Urothelium cell line (cell line): ENCODE results near the gene P2RY8.
A peak's percentile ranks its signal among the peaks of the same experiment; 100 is the strongest.
"Not testable (repeated sequence)": the region's sequence is repeated elsewhere in the genome, so short reads cannot be mapped to it uniquely, and the experiment has no call there.

Source experiments
- DNase-seq: peaks from one replicate; pipeline ENCODE4 v3.0.0; 2011; ENCODE audit warnings: low spot score, mixed read lengths
- FAIRE-seq: peaks from 2 replicates; lab custom pipeline; 2011; peaks lifted over from hg19 to GRCh38; lab: Jason Lieb, UNC

P2RY8 gene

DNA sequence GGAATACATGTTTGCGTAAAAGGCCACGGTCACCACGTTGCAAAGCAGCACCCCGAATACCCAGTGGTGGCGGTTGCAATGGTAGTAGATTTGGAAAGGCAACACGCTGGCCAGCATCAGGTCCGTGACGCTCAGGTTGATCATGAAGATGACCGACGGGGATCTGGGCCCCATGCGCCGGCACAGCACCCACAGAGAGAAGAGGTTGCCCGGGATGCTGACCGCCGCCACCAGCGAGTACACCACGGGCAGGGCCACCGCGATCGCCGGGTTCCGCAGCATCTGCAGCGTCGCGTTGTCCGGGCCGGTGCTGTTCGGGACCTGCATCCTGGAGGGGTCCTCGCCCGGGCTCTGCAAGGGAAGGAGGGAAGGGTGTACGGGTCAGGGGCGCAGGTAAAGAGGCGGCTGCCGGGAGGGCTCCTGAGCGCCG is 70.7 kb downstream of the P2RY8 start:
- FAIRE-seq (no peak), DNase-seq (no peak)

DNA sequence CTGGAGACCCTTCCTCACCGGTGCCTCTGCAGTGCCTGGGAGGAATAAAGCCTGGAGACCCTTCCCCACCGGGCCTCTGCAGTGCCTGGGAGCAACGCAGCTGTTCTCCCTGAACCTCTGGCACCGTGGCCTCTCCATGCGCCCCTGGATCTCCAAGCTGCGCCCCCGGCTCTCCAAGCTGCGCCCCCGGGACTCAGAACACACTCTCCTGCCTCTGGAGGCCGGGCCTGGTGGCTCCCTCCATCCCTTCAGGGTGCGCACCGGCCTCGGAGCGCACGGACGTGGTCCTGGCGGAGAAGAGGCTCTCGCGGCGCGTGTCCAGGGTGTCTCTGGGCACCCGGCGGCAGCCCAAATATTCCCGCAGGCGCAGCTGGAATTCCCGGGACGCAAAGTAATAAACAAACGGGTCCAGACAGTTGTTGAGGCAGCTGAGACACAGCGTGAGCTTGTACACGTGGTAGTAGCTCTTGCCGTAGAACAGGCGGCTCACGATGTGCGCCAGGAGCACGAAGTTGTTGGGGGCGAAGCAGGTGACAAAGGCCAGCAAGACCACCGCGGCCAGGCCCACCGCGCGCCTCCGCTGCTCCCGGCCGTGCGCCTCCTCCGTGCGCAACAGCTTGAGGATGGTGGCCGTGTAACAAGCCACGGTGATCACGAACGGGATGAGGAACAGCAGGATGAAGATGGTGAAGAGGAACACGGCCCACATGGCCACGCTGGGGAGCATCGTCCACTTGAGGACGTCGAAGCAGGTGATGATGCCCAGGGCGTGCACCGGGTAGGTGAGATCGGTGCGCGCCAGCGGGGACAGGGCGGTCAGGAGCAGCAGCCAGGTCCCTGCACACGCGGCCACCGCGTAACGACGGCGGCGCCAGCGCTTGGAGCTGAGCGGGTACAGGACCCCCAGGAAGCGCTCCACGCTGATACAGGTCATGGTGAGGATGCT is 71.4 kb downstream of the P2RY8 start:
- FAIRE-seq = no peak
- DNase-seq = no peak

DNA sequence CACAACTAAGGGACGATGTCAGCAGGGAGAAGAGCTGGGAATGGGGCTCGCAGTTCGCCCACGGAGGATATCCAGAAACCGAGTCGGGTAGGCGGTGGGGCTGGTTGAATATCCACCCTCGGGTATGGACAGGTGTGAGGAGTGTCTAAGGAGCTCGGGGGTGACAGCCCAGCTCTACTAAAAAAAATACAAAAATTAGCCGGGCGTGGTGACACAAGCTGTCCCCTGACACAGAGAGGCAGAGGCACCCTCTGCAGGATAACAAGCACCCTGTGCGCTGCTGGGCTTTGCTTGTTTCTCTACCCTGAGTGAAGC is 72.1 kb downstream of the P2RY8 start:
- FAIRE-seq (no peak), DNase-seq (no peak)

GRCh38 chrX:1464041-1464970 is 72.7 kb downstream of the P2RY8 start:
- DNase-seq = no peak
- FAIRE-seq = no peak

GRCh38 chrX:1463581-1463980 is 73.4 kb downstream of the P2RY8 start:
- no peak for FAIRE-seq
- no peak for DNase-seq

GRCh38 chrX:1462596-1463251 is 74.3 kb downstream of the P2RY8 start:
- peak; percentile 29 for DNase-seq

GRCh38 chrX:1462110-1462509 is 74.9 kb downstream of the P2RY8 start:
- DNase-seq (no peak), FAIRE-seq (no peak)

More at GRCh38 chrX:1462596-1463251, 74.3 kb downstream of the P2RY8 start:
- no peak for FAIRE-seq

DNA sequence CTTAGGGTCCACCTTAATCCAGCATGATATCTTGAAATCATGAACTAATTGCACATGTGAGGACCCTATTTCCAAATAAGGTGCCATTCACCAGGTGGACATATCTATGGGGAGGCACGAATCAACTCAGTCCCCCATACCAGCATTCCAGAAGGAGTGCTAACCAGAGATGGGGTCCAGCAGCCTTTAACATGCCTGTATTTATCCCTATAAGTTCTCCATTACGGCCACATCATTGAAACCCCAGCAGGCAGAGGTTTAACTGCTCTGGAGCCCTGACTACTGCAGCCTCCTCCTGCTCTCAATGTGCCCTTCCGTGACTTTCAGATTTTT is 81.1 kb downstream of the P2RY8 start:
- FAIRE-seq (no peak), DNase-seq (no peak)

- peak; percentile 51 for DNase-seq
These were observed 82.8 kb downstream of the P2RY8 start for GRCh38 chrX:1453951-1454785.

DNA sequence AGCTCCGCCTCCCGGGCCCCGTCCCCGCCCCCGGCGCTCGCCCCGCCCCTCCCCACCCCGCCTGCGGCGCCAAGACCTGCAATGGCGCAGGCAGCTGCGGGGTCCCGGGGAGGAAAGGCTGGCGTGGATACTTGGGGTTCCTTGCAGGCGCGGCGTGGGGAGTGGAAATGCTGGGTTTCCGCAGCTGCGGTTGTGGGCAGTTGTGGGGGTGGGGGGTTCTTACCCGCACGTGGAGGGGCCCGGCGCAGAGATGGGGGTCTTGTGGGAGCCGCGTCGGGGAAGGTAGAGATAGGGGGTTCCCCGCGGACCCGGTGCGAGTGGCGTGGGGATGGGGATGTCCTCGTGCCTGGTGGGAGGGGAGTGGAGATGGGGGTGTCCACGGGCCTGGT is 83.6 kb downstream of the P2RY8 start:
- no peak for DNase-seq
- no peak for FAIRE-seq

More at GRCh38 chrX:1453951-1454785, 82.8 kb downstream of the P2RY8 start:
- no peak for FAIRE-seq

DNA sequence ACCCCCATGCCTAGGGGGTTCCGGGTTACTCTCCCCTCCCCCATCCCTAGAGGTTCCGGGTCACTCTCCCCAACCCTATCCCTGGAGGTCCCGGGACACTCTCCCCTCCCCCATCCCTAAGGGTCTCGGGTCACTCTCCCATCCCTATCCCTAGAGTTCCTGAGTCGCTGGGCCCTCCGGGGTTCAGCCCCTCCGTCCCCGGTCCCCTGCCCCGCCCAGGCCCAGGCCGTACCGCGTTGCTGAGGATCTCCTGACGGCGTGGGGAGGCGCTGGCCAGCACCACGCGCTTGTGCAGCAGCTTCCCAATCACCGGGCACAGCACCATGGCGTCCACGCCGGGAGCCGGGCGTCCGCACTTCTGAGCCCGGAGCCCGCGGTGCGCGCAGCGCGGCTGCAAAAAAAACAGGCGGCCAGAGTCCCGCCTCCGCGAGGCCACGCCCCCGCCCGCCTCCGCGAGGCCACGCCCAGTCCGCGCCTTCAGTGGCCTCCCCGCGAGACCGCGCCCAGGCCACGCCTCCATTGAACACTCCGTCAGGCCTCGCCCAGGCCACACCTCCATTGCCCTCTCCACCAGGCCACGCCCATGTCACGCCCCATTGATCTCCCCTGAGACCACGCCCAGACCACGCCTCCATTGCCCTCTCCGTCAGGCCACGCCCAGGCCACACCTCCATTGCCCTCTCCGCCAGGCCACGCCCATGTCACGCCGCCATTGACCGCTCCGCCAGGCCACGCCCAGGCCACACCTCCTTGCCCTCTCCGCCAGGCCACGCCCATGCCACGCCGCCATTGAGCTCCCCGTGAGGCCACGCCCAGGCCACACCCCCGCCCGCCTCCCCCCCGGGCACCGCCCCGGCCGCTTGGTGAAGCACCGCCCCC is 84.2 kb downstream of the P2RY8 start, which contains the start of gene ASMTL:
TSS of gene ASMTL (minus strand) at position 394 of the 879 bp plus-strand sequence. CDS start at position 325, 69 bp downstream.
- DNase-seq (peak; percentile 83), FAIRE-seq (peak; percentile 30)

- no peak for DNase-seq
- FAIRE-seq = no peak
These were observed 85.1 kb downstream of the P2RY8 start for GRCh38 chrX:1451661-1452515.

- DNase-seq (no peak), FAIRE-seq (no peak)
These were observed 85.7 kb downstream of the P2RY8 start for GRCh38 chrX:1451251-1451660.

GRCh38 chrX:1450361-1451161 is 86.4 kb downstream of the P2RY8 start:
- no peak for FAIRE-seq

GRCh38 chrX:1449823-1450149 is 87.2 kb downstream of the P2RY8 start:
- no peak for FAIRE-seq
- no peak for DNase-seq

More at GRCh38 chrX:1450361-1451161, 86.4 kb downstream of the P2RY8 start:
- no peak for DNase-seq

- DNase-seq = no peak
- no peak for FAIRE-seq
These were observed 87.8 kb downstream of the P2RY8 start for GRCh38 chrX:1449036-1449822.

- FAIRE-seq, DNase-seq: not testable (repeated sequence)
These were observed 88.4 kb downstream of the P2RY8 start for GRCh38 chrX:1448573-1449001.
